ENCODE measurements around the gene IL7R. TPM values are rescaled to one million over a fixed set of nuclear protein-coding genes. Genes with fewer than 3 reads are reported as not detected.

The IL7R gene
- total RNA-seq, 1 experiment from 2014 or later = 0.41 TPM

DNA sequence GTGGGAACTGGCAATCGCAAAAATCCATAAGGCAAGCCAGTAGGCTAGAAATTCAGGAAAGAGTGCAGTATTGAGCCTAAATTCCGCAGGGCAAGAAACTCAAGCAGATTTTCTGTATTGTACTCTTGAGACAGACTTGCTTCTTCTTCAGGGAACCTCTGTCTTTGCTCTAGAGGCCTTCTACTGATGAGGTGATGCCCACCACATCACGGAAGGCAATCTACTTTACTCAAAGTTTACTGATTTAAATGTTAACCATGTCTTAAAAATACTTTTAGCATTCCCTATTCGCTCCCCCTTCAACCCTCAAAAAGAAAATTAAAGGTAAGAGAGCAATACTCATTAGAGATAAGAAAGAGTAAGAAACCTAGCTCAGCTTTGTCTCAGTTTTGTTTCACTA is 11.3 kb downstream of the IL7R start:
- no peak overlapping the region for H3K4me3 ChIP-seq
- H3F3A ChIP-seq (ENCODE audit: insufficient read depth, low read depth) = no peaks in the 10 kb centered on the region
- BruUV-seq (replicated peaks) = no TSS peak
- no peaks in the 10 kb centered on the region for H3K79me2 ChIP-seq (ENCODE audit: low read depth)
- POLR2A ChIA-PET (ENCODE audit: unreplicated experiment) = no interaction called here
- H3K27me3 ChIP-seq (ENCODE audit: insufficient read depth, low read depth) = no peaks in the 10 kb centered on the region
- intact Hi-C loops (cut with micrococcal nuclease; ENCODE audit: unreplicated experiment) = no loop called here
- DNase-seq = no peak
- peaks cover 9% of the 10 kb centered on the region; the same call in 1 of the 2 replicates for H3K9me3 ChIP-seq (ENCODE audit: insufficient read depth, low read depth)
- H3K27ac ChIP-seq = no peak overlapping the region
- no peaks in the 10 kb centered on the region for H4K20me1 ChIP-seq (ENCODE audit: insufficient read depth)
- H3K4me1 ChIP-seq (replicated peaks; ENCODE audit: insufficient read depth) = peaks cover 10% of the 10 kb centered on the region
- H3K9me2 ChIP-seq (ENCODE audit: insufficient read depth) = no peaks in the 10 kb centered on the region
- no peak overlapping the region for H2AFZ ChIP-seq
- H3K36me3 ChIP-seq (ENCODE audit: low read depth) = no peaks in the 10 kb centered on the region
- CTCF ChIA-PET = no interaction called here
- H3K4me2 ChIP-seq = no peak overlapping the region
- TF ChIP-seq, protein P1, sequence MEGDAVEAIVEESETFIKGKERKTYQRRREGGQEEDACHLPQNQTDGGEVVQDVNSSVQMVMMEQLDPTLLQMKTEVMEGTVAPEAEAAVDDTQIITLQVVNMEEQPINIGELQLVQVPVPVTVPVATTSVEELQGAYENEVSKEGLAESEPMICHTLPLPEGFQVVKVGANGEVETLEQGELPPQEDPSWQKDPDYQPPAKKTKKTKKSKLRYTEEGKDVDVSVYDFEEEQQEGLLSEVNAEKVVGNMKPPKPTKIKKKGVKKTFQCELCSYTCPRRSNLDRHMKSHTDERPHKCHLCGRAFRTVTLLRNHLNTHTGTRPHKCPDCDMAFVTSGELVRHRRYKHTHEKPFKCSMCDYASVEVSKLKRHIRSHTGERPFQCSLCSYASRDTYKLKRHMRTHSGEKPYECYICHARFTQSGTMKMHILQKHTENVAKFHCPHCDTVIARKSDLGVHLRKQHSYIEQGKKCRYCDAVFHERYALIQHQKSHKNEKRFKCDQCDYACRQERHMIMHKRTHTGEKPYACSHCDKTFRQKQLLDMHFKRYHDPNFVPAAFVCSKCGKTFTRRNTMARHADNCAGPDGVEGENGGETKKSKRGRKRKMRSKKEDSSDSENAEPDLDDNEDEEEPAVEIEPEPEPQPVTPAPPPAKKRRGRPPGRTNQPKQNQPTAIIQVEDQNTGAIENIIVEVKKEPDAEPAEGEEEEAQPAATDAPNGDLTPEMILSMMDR (conservative IDR thresholded peaks at IDR 0.05) = no peak
- TF ChIP-seq EZH2 (IDR thresholded peaks at IDR 0.05; ENCODE audit: low read depth) = no peak

DNA sequence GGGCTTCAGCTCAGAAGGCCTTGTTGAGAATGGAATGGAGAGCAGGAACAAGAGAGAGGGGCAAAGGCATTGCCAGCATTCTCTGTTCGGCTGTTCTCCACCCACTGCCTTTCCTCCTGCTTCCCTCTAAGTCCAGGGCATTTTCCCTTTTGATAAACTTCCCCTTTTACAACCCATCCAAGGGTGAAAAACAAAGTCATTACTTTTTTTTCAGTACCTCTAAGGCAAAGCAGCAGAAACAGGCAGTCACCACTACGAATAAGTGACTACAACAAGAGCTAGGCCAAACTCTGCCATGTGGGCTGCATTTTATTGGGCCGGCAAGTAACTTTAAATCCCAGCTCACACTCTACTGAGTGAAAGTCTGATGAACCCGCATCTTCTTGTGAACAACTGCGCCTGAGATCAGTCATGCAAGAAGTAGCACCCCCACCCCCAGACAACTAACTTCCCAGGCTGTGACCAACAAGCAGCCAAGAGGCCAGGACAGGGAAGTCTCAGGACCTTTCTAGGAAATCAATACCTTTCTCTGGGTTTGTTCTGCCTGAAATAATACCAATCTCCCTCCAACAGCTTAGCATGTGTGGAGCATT is 13.1 kb downstream of the IL7R start:
- Histone ChIP-seq H4K20me1 (ENCODE audit: insufficient read depth) (no peaks in the 10 kb centered on the region), H3K27ac (no peak overlapping the region), H3K79me2 (ENCODE audit: low read depth) (no peaks in the 10 kb centered on the region), H3K27me3 (ENCODE audit: insufficient read depth, low read depth) (no peaks in the 10 kb centered on the region), H3K36me3 (ENCODE audit: low read depth) (no peaks in the 10 kb centered on the region), H3F3A (ENCODE audit: insufficient read depth, low read depth) (no peaks in the 10 kb centered on the region), H3K4me2 (no peak overlapping the region), H3K9me3 (ENCODE audit: insufficient read depth, low read depth) (no peaks in the 10 kb centered on the region), H3K4me3 (no peak overlapping the region), H2AFZ (no peak overlapping the region), H3K9me2 (ENCODE audit: insufficient read depth) (no peaks in the 10 kb centered on the region), H3K4me1 (replicated peaks; ENCODE audit: insufficient read depth) (no peaks in the 10 kb centered on the region)
- intact Hi-C loops (cut with micrococcal nuclease; ENCODE audit: unreplicated experiment) = no loop called here
- no peak for DNase-seq
- ChIA-PET CTCF (no interaction called here), POLR2A (ENCODE audit: unreplicated experiment) (no interaction called here)
- no peak for TF ChIP-seq EZH2 (IDR thresholded peaks at IDR 0.05; ENCODE audit: low read depth)
- TF ChIP-seq, protein P1 (conservative IDR thresholded peaks at IDR 0.05) = no peak
- no TSS peak for BruUV-seq (replicated peaks)

DNA sequence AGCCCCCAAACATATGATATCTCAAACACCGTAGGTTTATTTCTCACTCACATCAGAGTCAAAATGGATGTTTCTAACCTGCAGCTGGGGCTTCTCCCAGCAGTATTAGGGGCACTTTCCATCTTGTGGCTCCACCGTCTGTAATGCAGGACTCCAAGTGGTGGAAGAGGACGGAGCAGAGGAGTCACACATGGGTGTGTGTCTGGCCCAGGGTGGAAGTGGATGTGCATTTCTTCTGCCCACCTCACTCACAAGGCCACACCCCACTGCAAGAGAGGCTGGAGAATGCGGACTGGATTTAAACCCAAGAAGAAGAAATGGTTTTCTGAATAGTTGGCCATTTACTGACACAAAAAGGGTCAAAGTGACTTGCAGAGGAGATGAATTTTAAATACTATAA is 13.9 kb downstream of the IL7R start:
- Histone ChIP-seq H3K79me2 (ENCODE audit: low read depth) (no peaks in the 10 kb centered on the region), H3K4me2 (no peak overlapping the region), H3K9me2 (ENCODE audit: insufficient read depth) (no peaks in the 10 kb centered on the region), H3K4me1 (replicated peaks; ENCODE audit: insufficient read depth) (no peaks in the 10 kb centered on the region), H3K9me3 (ENCODE audit: insufficient read depth, low read depth) (no peaks in the 10 kb centered on the region), H2AFZ (no peak overlapping the region), H3K27me3 (ENCODE audit: insufficient read depth, low read depth) (no peaks in the 10 kb centered on the region), H3K4me3 (no peak overlapping the region), H3F3A (ENCODE audit: insufficient read depth, low read depth) (no peaks in the 10 kb centered on the region), H3K36me3 (ENCODE audit: low read depth) (no peaks in the 10 kb centered on the region), H4K20me1 (ENCODE audit: insufficient read depth) (no peaks in the 10 kb centered on the region), H3K27ac (no peak overlapping the region)
- CTCF ChIA-PET = no interaction called here
- TF ChIP-seq EZH2 (IDR thresholded peaks at IDR 0.05; ENCODE audit: low read depth) = no peak
- TF ChIP-seq, protein P1 (conservative IDR thresholded peaks at IDR 0.05) = no peak
- no peak for DNase-seq
- POLR2A ChIA-PET (ENCODE audit: unreplicated experiment) = no interaction called here
- intact Hi-C loops (cut with micrococcal nuclease; ENCODE audit: unreplicated experiment) = no loop called here
- no TSS peak for BruUV-seq (replicated peaks)

All from PC-9 (cell line).